DOHH2 (cell line): ENCODE results near the gene GPX2.

Experiments used
- H3F3A ChIP-seq: fragments of 200-600 bp; sonication (generic), shearing (Covaris generic); 2 replicates; pipeline ENCODE4 v1.6.0; 2016; ENCODE audit warnings: antibody characterized with exemption, mild to moderate bottlenecking; ENCODE audit not compliant: control insufficient read depth, insufficient read depth
- H3K27ac ChIP-seq: fragments of 200-600 bp; sonication (generic); 2 replicates; pipeline ENCODE4 v1.5.1; 2014; ENCODE audit warnings: low read depth, mild to moderate bottlenecking, low read length, moderate library complexity
- H3K27me3 ChIP-seq: fragments of 200-600 bp; sonication (generic); 2 replicates; pipeline ENCODE4 v1.6.1; 2014; ENCODE audit warnings: mild to moderate bottlenecking, low read length, mixed read lengths; ENCODE audit not compliant: control insufficient read depth
- H3K36me3 ChIP-seq: fragments of 200-600 bp; sonication (generic); 2 replicates; pipeline ENCODE4 v1.6.1; 2014; ENCODE audit warnings: mild to moderate bottlenecking, low read length, moderate library complexity, mixed read lengths; ENCODE audit not compliant: control insufficient read depth
- H3K4me1 ChIP-seq: fragments of 200-600 bp; sonication (generic); 2 replicates; pipeline ENCODE4 v1.6.1; 2014; ENCODE audit warnings: mild to moderate bottlenecking, low read length, mixed read lengths; ENCODE audit not compliant: control insufficient read depth
- H3K4me2 ChIP-seq: fragments of 200-600 bp; sonication (generic); 2 replicates; pipeline ENCODE4 v1.6.0; 2014; ENCODE audit warnings: mild to moderate bottlenecking, low read length, moderate library complexity
- H3K4me3 ChIP-seq: fragments of 200-600 bp; sonication (generic); 2 replicates; pipeline ENCODE4 v1.5.1; 2014; ENCODE audit warnings: mild to moderate bottlenecking, low read length, mixed read lengths
- H3K79me2 ChIP-seq: fragments of 200-600 bp; sonication (generic); 2 replicates; pipeline ENCODE4 v1.6.1; 2014; ENCODE audit warnings: mild to moderate bottlenecking, low read length, mixed read lengths; ENCODE audit not compliant: control insufficient read depth
- H3K9me2 ChIP-seq: fragments of 200-600 bp; sonication (generic); replicated peaks from 2 replicates; pipeline ENCODE4 v1.6.1; 2014; ENCODE audit warnings: mild to moderate bottlenecking, low read length, mixed read lengths; ENCODE audit not compliant: control insufficient read depth
- H3K9me3 ChIP-seq: fragments of 200-600 bp; sonication (generic); 2 replicates; pipeline ENCODE4 v1.6.1; 2014; ENCODE audit warnings: antibody characterized with exemption, low read length, mixed read lengths; ENCODE audit not compliant: control insufficient read depth, insufficient read depth
- H4K20me1 ChIP-seq: fragments of 200-600 bp; sonication (generic); 2 replicates; pipeline ENCODE4 v1.6.0; 2014; ENCODE audit warnings: low read depth, mild to moderate bottlenecking, antibody characterized with exemption, low read length, moderate library complexity; ENCODE audit not compliant: control insufficient read depth, insufficient read depth
- EZH2phosphoT487 ChIP-seq: fragments of 200-600 bp; sonication (generic); IDR thresholded peaks from 2 replicates; pipeline ENCODE4 v1.6.1; 2017; ENCODE audit warnings: borderline replicate concordance, mild to moderate bottlenecking, antibody characterized with exemption, low read length, moderate library complexity, mixed read lengths
- TF ChIP-seq, protein P1 (sequence below): fragments of 200-600 bp; sonication (generic); IDR thresholded peaks from one replicate; pipeline ENCODE4 v1.5.1; 2014; ENCODE audit warnings: antibody characterized with exemption, mild to moderate bottlenecking, low read depth, low read length; ENCODE audit not compliant: poor library complexity, severe bottlenecking

GPX2 gene

DNA sequence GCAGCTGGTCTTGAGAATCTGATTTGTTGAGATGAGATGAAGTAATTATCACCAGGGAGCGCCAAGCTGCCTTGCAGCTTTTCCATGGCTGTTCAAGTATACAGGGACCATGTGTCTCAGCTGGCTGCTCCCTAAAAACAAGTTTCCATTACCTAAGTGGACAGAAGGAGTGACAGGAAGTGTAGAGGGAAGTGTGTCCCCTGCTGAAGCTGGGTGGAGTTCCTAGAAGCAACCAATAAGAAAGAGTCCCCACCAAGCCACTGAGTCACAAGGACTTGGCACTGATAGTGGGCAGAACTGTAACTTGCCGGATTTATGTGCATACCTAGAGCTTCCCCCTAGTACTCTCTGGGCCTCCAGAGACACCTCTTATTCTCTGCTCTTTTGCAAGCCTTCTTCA lies 1.5 kb upstream of the GPX2 start:
- no peak for TF ChIP-seq EZH2phosphoT487
- TF ChIP-seq, protein P1, sequence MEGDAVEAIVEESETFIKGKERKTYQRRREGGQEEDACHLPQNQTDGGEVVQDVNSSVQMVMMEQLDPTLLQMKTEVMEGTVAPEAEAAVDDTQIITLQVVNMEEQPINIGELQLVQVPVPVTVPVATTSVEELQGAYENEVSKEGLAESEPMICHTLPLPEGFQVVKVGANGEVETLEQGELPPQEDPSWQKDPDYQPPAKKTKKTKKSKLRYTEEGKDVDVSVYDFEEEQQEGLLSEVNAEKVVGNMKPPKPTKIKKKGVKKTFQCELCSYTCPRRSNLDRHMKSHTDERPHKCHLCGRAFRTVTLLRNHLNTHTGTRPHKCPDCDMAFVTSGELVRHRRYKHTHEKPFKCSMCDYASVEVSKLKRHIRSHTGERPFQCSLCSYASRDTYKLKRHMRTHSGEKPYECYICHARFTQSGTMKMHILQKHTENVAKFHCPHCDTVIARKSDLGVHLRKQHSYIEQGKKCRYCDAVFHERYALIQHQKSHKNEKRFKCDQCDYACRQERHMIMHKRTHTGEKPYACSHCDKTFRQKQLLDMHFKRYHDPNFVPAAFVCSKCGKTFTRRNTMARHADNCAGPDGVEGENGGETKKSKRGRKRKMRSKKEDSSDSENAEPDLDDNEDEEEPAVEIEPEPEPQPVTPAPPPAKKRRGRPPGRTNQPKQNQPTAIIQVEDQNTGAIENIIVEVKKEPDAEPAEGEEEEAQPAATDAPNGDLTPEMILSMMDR, result no peak
- H3K4me2 ChIP-seq, result no peak overlapping the region
- no peaks in the 10 kb centered on the region for H3K79me2 ChIP-seq
- no peak overlapping the region for H3K27ac ChIP-seq
- H3K27me3 ChIP-seq, result no peaks in the 10 kb centered on the region
- H3F3A ChIP-seq, result no peaks in the 10 kb centered on the region
- no peaks in the 10 kb centered on the region for H3K9me3 ChIP-seq
- 0 out of 2 replicates have a peak, but pooled peaks cover 7% of the 10 kb centered on the region for H4K20me1 ChIP-seq
- H3K9me2 ChIP-seq, result no peaks in the 10 kb centered on the region
- no peaks in the 10 kb centered on the region for H3K4me1 ChIP-seq
- H3K4me3 ChIP-seq, result no peak overlapping the region
- no peaks in the 10 kb centered on the region for H3K36me3 ChIP-seq

DNA sequence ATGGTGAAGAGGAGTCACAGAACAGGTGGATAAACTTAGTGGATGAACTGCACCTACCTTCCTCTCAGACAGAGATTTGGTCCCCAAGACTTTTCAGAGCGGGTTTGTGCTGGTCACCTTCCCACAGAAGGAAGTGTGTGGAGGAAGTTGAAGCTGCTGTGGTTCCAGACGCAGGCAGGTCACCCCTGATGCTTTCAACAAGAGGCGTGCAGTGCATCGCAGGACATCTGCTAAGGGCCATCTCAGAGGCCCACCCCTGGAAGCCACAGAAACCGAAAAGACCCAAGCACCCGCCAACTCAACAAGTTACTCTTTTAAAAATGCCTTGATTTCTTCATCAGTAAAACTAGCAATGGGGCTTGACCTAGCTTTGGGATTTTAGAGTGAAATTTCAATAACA lies 1.0 kb upstream of the GPX2 start:
- Histone ChIP-seq H4K20me1 (0 out of 2 replicates have a peak, but pooled peaks cover 7% of the 10 kb centered on the region), H3K9me3 (no peaks in the 10 kb centered on the region), H3K27me3 (no peaks in the 10 kb centered on the region), H3K27ac (no peak overlapping the region), H3K4me3 (no peak overlapping the region), H3K4me1 (no peaks in the 10 kb centered on the region), H3K9me2 (no peaks in the 10 kb centered on the region), H3K79me2 (no peaks in the 10 kb centered on the region), H3K36me3 (no peaks in the 10 kb centered on the region), H3K4me2 (no peak overlapping the region), H3F3A (no peaks in the 10 kb centered on the region)
- no peak for TF ChIP-seq EZH2phosphoT487
- TF ChIP-seq, protein P1, result no peak

DNA sequence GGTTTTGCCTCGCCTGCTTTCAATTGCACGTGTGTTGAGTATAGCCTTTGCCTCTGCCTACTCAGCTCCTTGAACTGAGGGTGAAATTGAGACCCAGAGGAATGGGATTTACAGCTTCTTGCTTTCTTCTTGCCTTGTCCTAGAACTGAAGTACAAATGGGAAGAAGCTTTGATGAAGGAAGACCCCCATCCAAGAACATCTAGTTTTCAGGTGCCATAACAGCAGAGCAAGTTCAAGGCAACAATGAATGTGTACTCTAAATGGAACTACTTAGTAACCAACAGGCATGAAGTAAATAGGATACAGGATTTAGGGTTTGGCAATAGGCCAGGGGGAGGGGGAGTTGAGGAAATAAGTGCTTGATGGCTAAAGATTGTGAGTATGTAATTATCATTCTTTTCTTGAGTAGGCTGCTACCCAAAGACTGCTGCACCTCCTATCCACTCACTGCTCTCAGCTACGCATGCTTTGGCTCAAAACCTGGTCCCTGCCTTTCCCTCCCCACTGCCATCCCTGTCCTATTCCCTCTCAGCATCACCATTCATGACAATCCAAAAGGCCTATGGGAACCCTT lies 2.1 kb downstream of the GPX2 start:
- Histone ChIP-seq H3K79me2 (no peaks in the 10 kb centered on the region), H3K27me3 (no peaks in the 10 kb centered on the region), H3K9me2 (no peaks in the 10 kb centered on the region), H4K20me1 (0 out of 2 replicates have a peak, but pooled peaks cover 3% of the 10 kb centered on the region), H3F3A (no peaks in the 10 kb centered on the region), H3K27ac (no peak overlapping the region), H3K4me1 (no peaks in the 10 kb centered on the region), H3K36me3 (peaks cover 12% of the 10 kb centered on the region), H3K4me2 (no peak overlapping the region), H3K9me3 (no peaks in the 10 kb centered on the region), H3K4me3 (no peak overlapping the region)
- TF ChIP-seq EZH2phosphoT487, result no peak
- TF ChIP-seq, protein P1, result no peak
